Vagina (tissue), 2 donors: ENCODE data around the gene DIPK1B. TPM values are rescaled to one million over a fixed set of nuclear protein-coding genes. Genes with fewer than 3 reads are reported as not detected.

ENCODE experiments used
- DNase-seq, 2 donors: peaks; one replicate each; pipeline ENCODE4 v3.0.0-alpha.2; 2017; ENCODE audit errors: extremely low spot score in 2 of 2
- H3K27ac ChIP-seq: fragments of 200-600 bp; sonication (generic); one replicate; pipeline ENCODE4 v1.5.1; 2019
- H3K27me3 ChIP-seq: fragments of 200-600 bp; sonication (generic); one replicate; pipeline ENCODE4 v1.5.1; 2019
- H3K36me3 ChIP-seq, 2 donors: fragments of 200-600 bp; sonication (generic); one replicate each; pipeline ENCODE4 v1.5.1; 2017 to 2019
- H3K4me1 ChIP-seq: fragments of 200-600 bp; sonication (generic); one replicate; pipeline ENCODE4 v1.5.1; 2019
- H3K4me3 ChIP-seq, 2 donors: fragments of 200-600 bp; sonication (generic); 1 replicate in 1 of 2; 2 replicates in 1 of 2; pipeline ENCODE4 v1.5.1; 2016 to 2019
- H3K9me3 ChIP-seq: fragments of 200-600 bp; sonication (generic); one replicate; pipeline ENCODE4 v1.5.1; 2019
- CTCF ChIP-seq, 3 experiments: fragments of 450-650 bp in 2 of 3; fragments of 200-600 bp in 1 of 3; sonication (generic) in 1 of 3; IDR thresholded peaks; one replicate each; pipeline ENCODE4 v1.5.1; 2017 to 2019; ENCODE audit warnings: antibody characterized with exemption in 3 of 3, mild to moderate bottlenecking in 2 of 3, moderate library complexity in 2 of 3
- POLR2A ChIP-seq, 2 donors: fragments of 450-650 bp; IDR thresholded peaks; one replicate each; pipeline ENCODE4 v1.6.1; 2017; ENCODE audit warnings: antibody characterized with exemption in 2 of 2, mild to moderate bottlenecking in 2 of 2, moderate library complexity in 2 of 2
- POLR2AphosphoS5 ChIP-seq, 2 donors: sonication (generic); formaldehyde crosslinking; IDR thresholded peaks; one replicate each; pipeline ENCODE4 v1.9.0; 2017; ENCODE audit warnings: antibody characterized with exemption in 2 of 2, mild to moderate bottlenecking in 2 of 2, low read depth in 1 of 2; ENCODE audit not compliant: insufficient read depth in 1 of 2
- intact Hi-C: fragments of 100-400 bp; cut with DNase I; formaldehyde crosslinking; loops from one replicate; pipeline ENCODE4 v1.15.1; 2023
- total RNA-seq: library from RNA; depleted of rRNA; stranded (reverse); fragments of >200 nt; gene quantifications from one replicate; pipeline ENCODE4 v1.2.3, GENCODE V29; 2016

DIPK1B gene
- total RNA-seq, 1 donor from 2014 or later, result 11.5 TPM

- intact Hi-C loops, result no loop called here
Measured at GRCh38 chr9:136697146-136697820, 15.1 kb upstream of the DIPK1B start.

GRCh38 chr9:136697821-136698526 is 14.4 kb upstream of the DIPK1B start:
- intact Hi-C loops, result no loop called here
- H3K27me3 ChIP-seq, result no peaks in the 10 kb centered on the region
- H3K9me3 ChIP-seq, result no peaks in the 10 kb centered on the region
- H3K4me1 ChIP-seq, result peaks cover 23% of the 10 kb centered on the region
- H3K36me3 ChIP-seq, result no peaks in the 10 kb centered on the region
- TF ChIP-seq POLR2AphosphoS5 (IDR thresholded peaks at IDR 0.05; ENCODE audit: insufficient read depth in 1 of 2, low read depth in 1 of 2) (no peak), CTCF (IDR thresholded peaks at IDR 0.05) (no peak), POLR2A (IDR thresholded peaks at IDR 0.05) (no peak)
- H3K4me3 ChIP-seq, result no peak overlapping the region
- no peak for DNase-seq
- H3K27ac ChIP-seq, result no peak overlapping the region

More at GRCh38 chr9:136697146-136697820, 15.1 kb upstream of the DIPK1B start:
- no peaks in the 10 kb centered on the region for H3K27me3 ChIP-seq
- no peak for DNase-seq
- H3K9me3 ChIP-seq, result no peaks in the 10 kb centered on the region
- no peak overlapping the region for H3K27ac ChIP-seq
- H3K4me3 ChIP-seq, result no peak overlapping the region
- TF ChIP-seq POLR2A (IDR thresholded peaks at IDR 0.05) (no peak), CTCF (IDR thresholded peaks at IDR 0.05) (no peak), POLR2AphosphoS5 (IDR thresholded peaks at IDR 0.05; ENCODE audit: insufficient read depth in 1 of 2, low read depth in 1 of 2) (no peak)
- no peaks in the 10 kb centered on the region for H3K36me3 ChIP-seq
- H3K4me1 ChIP-seq, result peaks cover 23% of the 10 kb centered on the region

GRCh38 chr9:136698635-136699246 is 13.6 kb upstream of the DIPK1B start:
- Histone ChIP-seq H3K27me3 (no peaks in the 10 kb centered on the region), H3K27ac (no peak overlapping the region), H3K4me3 (no peak overlapping the region), H3K36me3 (no peaks in the 10 kb centered on the region), H3K4me1 (peaks cover 15% of the 10 kb centered on the region), H3K9me3 (no peaks in the 10 kb centered on the region)
- TF ChIP-seq POLR2AphosphoS5 (IDR thresholded peaks at IDR 0.05; ENCODE audit: insufficient read depth in 1 of 2, low read depth in 1 of 2) (no peak), POLR2A (IDR thresholded peaks at IDR 0.05) (no peak), CTCF (IDR thresholded peaks at IDR 0.05) (no peak)
- intact Hi-C loops, result no loop called here
- no peak for DNase-seq

- Histone ChIP-seq H3K27ac (no peak overlapping the region), H3K9me3 (no peaks in the 10 kb centered on the region), H3K4me3 (no peak overlapping the region), H3K4me1 (peaks cover 7% of the 10 kb centered on the region), H3K36me3 (no peaks in the 10 kb centered on the region), H3K27me3 (no peaks in the 10 kb centered on the region)
- no peak for TF ChIP-seq POLR2A (IDR thresholded peaks at IDR 0.05)
- no peak for TF ChIP-seq POLR2AphosphoS5 (IDR thresholded peaks at IDR 0.05; ENCODE audit: insufficient read depth in 1 of 2, low read depth in 1 of 2)
- no peak for TF ChIP-seq CTCF (IDR thresholded peaks at IDR 0.05)
- intact Hi-C loops, result no loop called here
- no peak for DNase-seq
Measured at GRCh38 chr9:136700304-136700703, 12.1 kb upstream of the DIPK1B start.
